ENCODE data around the gene GRB2. TPM values are rescaled to one million over a fixed set of nuclear protein-coding genes. Genes with fewer than 3 reads are reported as not detected.
A peak's percentile ranks its signal among the peaks of the same experiment; 100 is the strongest.
"Not testable (repeated sequence)": the region's sequence is repeated elsewhere in the genome, so short reads cannot be mapped to it uniquely, and the experiment has no call there.

Gene GRB2
- total RNA-seq, 1 donor: 88.3 TPM

- peak in 2 of 3 donors; percentile 84 to 90 for DNase-seq (ENCODE audit: low read depth in 2 of 3, low spot score in 2 of 3)
Measured at GRCh38 chr17:75289832-75290337, 115.6 kb downstream of the GRB2 start.

DNA sequence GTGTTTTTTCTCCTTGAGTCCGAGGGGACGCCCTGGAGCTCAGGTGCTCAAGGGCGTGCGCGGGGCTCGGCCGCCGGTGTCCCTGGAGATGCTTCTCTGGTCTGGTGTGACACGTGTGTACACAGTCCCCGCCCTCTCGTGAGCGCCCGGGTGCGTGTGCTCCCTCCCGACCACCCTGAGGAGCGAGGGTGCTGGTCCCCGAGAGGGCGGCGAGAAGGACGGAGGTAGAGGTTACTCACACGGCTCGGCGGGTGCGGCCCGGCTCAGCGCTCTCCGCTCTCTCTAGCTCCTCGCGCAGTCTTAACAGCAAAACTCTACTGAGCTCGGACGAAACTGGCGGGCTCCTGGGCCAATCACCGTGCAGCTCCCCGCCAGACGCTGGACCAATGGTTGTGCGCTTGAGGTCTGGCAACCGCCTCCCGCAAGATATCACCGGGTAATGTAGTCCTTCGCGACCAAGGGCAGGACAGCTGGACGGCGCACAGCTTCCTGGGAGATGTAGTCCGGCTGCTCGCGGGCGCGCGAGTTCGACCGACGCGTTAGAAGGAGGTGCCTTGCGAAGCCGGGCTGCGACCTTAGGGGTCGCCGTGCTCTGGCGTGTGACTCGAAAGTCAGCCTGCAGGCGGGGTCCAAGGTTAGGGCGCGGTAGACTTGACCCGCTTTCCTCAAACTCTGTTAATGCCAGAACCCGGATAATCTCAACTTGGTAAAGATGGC, 116.2 kb downstream of the GRB2 start, which contains the start of gene SLC25A19:
Gene SLC25A19 (minus strand): TSS at position 319 of the 717 bp plus-strand sequence. CDS start 2,669 bp downstream, outside the sequence.
- DNase-seq (ENCODE audit: low read depth in 2 of 3, low spot score in 2 of 3): peak; percentile 91 to 99 (median 99)

GRCh38 chr17:75288770-75289114, 116.7 kb downstream of the GRB2 start:
- peak in 1 of 3 donors; percentile 26 for DNase-seq (ENCODE audit: low read depth in 2 of 3, low spot score in 2 of 3)

GRCh38 chr17:75288359-75288758, 117.1 kb downstream of the GRB2 start:
- no peak for DNase-seq (ENCODE audit: low read depth in 2 of 3, low spot score in 2 of 3)

DNA sequence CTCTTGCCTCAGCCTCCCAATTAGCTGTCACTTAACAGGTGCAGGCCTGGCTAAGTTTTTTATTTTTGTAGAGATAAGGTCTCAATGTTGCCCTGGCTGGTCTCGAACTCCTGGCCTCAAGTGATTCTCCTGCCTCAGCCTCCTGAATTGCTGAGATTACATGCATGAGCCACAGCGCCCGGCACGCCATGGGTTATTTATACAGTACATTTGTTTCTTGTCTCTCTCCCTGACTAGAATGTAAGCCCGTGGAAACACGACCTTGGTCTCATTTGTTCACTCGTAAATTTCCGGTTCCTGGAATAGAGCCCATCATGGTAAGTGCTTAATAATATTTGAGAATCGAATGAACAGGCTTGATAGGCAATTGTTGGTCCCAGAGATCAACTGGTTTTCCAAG, 118.3 kb downstream of the GRB2 start:
- no peak for DNase-seq (ENCODE audit: low read depth in 2 of 3, low spot score in 2 of 3)

- DNase-seq (ENCODE audit: low read depth in 2 of 3, low spot score in 2 of 3): no peak
Measured at GRCh38 chr17:75285123-75285522, 120.4 kb downstream of the GRB2 start.

DNA sequence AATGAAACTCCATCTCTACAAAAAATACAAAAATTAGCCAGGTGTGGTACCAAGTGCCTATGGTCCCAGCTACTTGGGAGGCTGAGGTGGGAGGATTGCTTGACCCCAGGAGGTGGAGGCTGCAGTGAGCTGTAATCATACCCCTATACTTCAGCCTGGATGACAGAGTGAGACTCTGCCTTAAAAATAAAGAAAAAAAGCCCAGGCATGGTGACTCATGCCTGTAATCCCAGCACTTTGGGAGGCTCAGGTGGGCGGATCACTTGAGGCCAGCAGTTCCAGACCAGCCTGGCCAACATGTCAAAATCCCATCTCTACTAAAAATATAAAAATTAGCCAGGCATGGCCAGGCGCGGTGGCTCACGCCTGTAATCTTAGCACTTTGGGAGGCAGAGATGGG, 125.3 kb downstream of the GRB2 start:
- DNase-seq (ENCODE audit: low read depth in 2 of 3, low spot score in 2 of 3): not testable (repeated sequence)

DNA sequence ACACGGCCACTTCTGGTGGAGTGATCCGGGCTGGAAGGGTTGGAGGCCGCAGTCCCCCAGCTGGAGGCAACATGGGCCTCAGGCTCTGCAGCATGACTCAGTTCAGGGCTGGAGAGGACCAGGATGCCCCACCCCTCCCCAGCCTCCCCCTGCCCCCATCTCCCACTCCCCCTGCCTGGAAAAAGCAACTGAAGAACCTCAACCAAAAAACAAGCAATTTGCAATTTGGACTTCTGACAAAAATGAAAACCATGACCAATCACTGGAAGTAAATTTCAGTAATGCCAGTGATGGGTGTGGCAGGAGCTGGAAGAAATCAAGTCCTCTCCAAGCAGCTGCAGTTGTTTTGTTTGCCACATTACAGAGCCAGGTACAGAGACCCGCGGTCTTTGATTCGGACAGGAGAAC, 127.8 kb downstream of the GRB2 start:
- no peak for DNase-seq (ENCODE audit: low read depth in 2 of 3, low spot score in 2 of 3)

DNA sequence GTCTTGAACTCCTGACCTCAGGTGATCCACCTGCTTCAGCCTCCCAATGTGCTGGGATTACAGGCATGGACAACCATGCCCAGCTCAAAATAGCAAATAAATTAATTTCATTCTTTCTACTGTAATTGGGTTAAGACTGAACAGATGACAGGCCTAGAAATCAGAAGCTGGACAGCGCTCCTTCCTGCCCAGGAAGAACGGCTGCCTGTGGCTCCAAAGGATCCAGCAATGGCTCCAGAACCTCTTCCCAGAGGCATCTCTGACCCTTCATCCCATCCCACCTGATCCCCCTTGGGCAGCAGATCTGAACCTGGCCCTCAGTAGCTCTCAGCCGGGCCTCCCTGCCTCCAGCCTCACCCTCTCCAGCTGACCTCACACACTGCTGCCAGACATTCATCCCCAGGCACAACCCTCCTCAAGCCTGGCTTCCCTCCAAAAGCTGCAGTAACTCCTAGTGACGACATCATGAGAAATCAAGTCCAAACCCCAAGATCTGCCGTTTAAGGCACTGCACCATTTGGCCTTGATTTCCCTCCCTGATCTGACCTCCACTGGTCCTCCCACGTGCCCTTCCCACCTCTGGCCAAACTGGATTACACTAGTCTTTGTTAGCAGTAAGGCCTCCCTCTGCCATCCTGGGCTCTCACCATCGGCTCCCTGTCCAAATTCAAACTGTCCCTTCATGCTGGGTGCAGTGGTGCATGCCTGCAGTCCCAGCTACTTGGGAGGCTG, 131.3 kb downstream of the GRB2 start:
- DNase-seq (ENCODE audit: low read depth in 2 of 3, low spot score in 2 of 3): no peak

DNA sequence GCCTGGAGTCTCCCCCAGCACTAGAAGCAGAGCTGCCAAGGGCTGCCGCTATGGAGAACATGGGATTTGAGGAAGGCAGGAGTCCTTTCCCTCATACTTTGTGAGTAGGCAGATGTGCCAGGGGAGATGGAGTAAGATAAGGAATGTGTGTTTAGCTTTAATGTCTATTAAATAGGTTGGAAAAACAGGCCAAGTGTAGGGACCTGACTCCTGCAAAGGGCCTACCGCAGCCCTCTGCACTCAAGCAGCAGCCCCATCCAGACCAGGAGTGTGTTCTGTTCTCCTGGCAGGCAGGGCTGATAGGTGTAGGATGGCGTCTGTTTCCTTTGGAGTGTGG, 132.7 kb downstream of the GRB2 start:
- no peak for DNase-seq (ENCODE audit: low read depth in 2 of 3, low spot score in 2 of 3)

DNA sequence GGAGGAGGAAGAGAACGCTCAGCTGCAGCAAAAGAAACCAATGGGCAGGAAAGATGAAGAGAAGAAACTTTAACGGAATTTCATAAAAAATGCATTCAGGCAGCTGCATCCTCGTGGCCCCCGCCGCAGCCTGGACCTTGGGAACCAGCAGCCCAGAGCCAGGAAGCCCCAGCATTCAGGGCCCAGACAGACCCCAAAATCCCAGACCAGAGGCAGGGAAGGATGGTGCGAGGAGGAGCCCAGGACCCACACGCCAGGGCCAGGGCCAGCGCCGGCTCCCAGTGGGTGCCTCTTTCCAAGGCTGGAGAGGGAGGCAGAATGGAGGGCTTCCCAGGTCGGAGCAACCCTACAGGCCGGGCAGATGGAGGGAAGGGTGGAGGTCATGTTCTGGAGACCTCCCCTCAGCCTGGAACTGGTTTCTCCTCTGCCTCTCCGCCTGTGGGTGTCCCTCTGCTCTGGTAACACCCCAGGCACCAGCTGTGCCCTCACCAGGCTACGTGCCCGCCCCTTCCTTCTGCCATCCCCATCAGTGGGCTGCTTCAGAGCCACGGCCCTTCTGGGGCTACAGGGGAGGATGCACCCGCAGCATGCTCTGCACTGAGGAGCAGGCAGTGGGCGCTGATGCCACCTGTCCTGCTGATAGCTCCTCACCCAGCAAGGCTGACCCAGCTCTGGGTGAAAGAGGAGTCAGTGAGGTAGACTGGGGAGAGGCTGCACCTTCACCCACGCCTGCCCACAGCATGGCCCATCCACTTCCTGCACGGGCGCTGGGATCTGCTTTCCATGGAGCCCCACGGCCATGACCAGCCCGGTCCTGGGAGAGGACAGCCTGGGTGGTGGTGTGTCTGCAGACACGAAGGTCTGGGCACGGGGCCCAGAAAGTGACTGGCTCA, 133.3 kb downstream of the GRB2 start:
- DNase-seq (ENCODE audit: low read depth in 2 of 3, low spot score in 2 of 3): no peak

DNA sequence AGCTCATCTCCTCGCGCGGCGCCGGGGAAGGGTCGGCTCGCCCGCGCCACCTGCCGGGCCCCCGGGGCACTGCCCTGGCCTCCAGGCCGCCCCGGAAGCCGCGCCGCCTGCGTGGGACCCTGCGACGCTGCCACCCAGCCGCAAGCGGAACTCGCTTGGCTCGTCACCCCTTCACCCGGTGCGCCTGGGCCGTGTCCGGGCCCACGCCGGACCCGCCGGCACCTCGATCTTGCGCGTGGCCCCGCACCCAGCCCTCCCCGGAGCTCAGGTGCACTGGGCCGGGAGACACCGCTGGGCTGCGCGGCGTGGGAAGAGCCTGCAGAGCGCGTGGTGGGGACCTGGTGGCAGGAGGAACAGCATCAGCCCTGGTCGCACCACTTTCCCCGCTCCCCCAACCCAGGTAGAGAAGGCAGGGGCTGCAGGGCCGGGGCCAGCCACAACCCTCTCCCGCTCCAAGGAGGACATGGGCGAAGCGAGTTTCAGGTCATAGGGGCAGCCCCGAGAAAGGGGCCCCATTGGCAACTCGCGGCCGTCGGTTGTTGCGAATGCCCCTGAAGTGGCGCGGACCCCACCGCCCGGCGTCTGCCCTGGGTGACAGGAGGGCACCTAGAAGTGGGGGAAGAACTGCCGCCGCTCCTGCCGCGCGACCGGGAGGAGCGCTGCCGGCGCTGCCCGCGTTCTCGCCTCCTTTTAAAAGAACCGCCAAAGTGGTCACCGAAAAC, 134.1 kb downstream of the GRB2 start:
- DNase-seq (ENCODE audit: low read depth in 2 of 3, low spot score in 2 of 3): peak; percentile 77 to 84 (median 83)

DNA sequence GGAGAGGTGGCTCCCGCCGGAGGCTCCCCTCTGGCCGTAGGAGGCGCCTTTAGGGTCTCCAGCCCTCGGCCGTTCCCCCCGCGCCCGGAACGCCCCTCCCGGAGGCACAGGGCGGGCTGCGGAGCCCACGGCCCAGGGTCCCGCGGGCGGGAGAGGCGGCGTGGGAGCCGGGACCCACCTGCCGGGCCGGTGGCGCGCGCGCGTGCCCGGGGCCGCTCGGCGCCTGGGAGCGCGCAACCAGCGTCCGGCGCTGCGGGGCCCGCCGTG, 134.6 kb downstream of the GRB2 start, which contains the start of gene MIF4GD:
Gene MIF4GD (minus strand): TSS at position 266 of the 267 bp plus-strand sequence. CDS start 1,036 bp downstream, outside the sequence.
- DNase-seq (ENCODE audit: low read depth in 2 of 3, low spot score in 2 of 3): no peak

- DNase-seq (ENCODE audit: low read depth in 2 of 3, low spot score in 2 of 3): peak in 2 of 3 donors; percentile 75 to 77
Measured at GRCh38 chr17:75270218-75270965, 135.1 kb downstream of the GRB2 start.

GRCh38 chr17:75269844-75270217, 135.6 kb downstream of the GRB2 start:
- DNase-seq (ENCODE audit: low read depth in 2 of 3, low spot score in 2 of 3): no peak

Small RNAs within 50 kb of the gene (small RNA-seq; reads per million reads assigned to genes)
- gene MIR3678: not detected
- not detected for gene RF00019
- not detected for gene RNU6-938P

Other genes with a start within 250 kb of the GRB2 start
- 50.9 TPM for gene SUMO2, start 222.7 kb downstream of the GRB2 start, total RNA-seq
- 35.8 TPM for gene NUP85, start 200.0 kb downstream of the GRB2 start, total RNA-seq
- 31.0 TPM for gene GGA3, start 144.1 kb downstream of the GRB2 start, total RNA-seq
- gene MRPS7, start 143.8 kb downstream of the GRB2 start, total RNA-seq: 38.2 TPM
- 53.1 TPM for gene MIF4GD, start 134.4 kb downstream of the GRB2 start, total RNA-seq
- 28.8 TPM for gene SLC25A19, start 116.2 kb downstream of the GRB2 start, total RNA-seq
- 156 TPM for gene TMEM94, start 51.0 kb upstream of the GRB2 start, total RNA-seq
- 14.8 TPM for gene CASKIN2, start 109.9 kb upstream of the GRB2 start, total RNA-seq
- gene TSEN54, start 110.8 kb upstream of the GRB2 start, total RNA-seq: 30.2 TPM
- gene LLGL2, start 120.0 kb upstream of the GRB2 start, total RNA-seq: 42.5 TPM
- gene MYO15B, start 182.1 kb upstream of the GRB2 start, total RNA-seq: 352 TPM
- gene SMIM5, start 227.8 kb upstream of the GRB2 start, total RNA-seq: 3.0 TPM